ENCODE measurements around the gene DMXL1. TPM values are rescaled to one million over a fixed set of nuclear protein-coding genes. Genes with fewer than 3 reads are reported as not detected.
"Not testable (repeated sequence)": the region's sequence is repeated elsewhere in the genome, so short reads cannot be mapped to it uniquely, and the experiment has no call there.

Gene DMXL1
- total RNA-seq, 1 experiment from 2014 or later = 20.6 TPM

GRCh38 chr5:119123280-119123679 is 52.4 kb downstream of the DMXL1 start:
- ATAC-seq = no peak
- ChIA-PET POLR2A (ENCODE audit: unreplicated experiment) (no interaction called here), CTCF (no interaction called here)
- no peaks in the 10 kb centered on the region for H3K9me2 ChIP-seq (replicated peaks; ENCODE audit: low read length)
- no peaks in the 10 kb centered on the region for H4K20me1 ChIP-seq (ENCODE audit: low read length)
- no peak for DNase-seq
- H3K4me1 ChIP-seq (ENCODE audit: insufficient read depth, low read length) = no peaks in the 10 kb centered on the region
- no peak for TF ChIP-seq CTCF (conservative IDR thresholded peaks at IDR 0.05; ENCODE audit: low read depth, low read length)
- TF ChIP-seq EZH2 (IDR thresholded peaks at IDR 0.05; ENCODE audit: low read length, unreplicated experiment) = no peak
- TF ChIP-seq EZH2phosphoT487 (IDR thresholded peaks at IDR 0.05; ENCODE audit: borderline replicate concordance, low read length) = no peak
- H3K27ac ChIP-seq (ENCODE audit: low read length) = no peak overlapping the region
- intact Hi-C loops (cut with micrococcal nuclease) = no loop called here
- BruUV-seq (replicated peaks) = no TSS peak
- H3K9me3 ChIP-seq (ENCODE audit: low read length) = no peaks in the 10 kb centered on the region
- H3K27me3 ChIP-seq (ENCODE audit: low read length) = no peaks in the 10 kb centered on the region
- no peaks in the 10 kb centered on the region for H3K79me2 ChIP-seq (ENCODE audit: low read length)
- H3K36me3 ChIP-seq (ENCODE audit: low read depth, low read length) = no peaks in the 10 kb centered on the region
- no peak overlapping the region for H3K4me2 ChIP-seq (ENCODE audit: low read length)
- H2AFZ ChIP-seq (ENCODE audit: low read length) = no peak overlapping the region
- no peak overlapping the region for H3K9ac ChIP-seq (ENCODE audit: low read length)
- no peaks in the 10 kb centered on the region for H3F3A ChIP-seq (ENCODE audit: low read length, unreplicated experiment)
- no peak overlapping the region for H3K4me3 ChIP-seq (ENCODE audit: low read length)

DNA sequence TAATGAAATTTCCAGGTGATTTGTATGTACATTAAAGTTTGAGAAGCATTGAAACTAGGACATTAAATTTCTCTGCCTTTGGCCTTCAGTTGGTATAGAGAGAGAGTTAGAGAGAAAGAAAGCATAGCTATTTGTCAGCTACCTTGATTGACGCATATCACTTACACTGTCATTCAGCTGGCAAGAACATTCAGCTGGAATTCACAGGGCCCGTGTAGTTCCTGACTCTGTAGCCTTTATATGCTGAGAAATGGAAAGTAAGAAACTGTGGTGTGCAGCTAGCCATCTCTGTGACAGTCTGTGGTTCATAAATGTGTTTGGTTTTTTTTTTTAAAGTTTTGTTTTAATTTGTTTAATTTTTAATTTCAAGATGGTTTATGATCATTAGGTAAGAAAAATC is 58.9 kb downstream of the DMXL1 start:
- Histone ChIP-seq H3K27me3 (ENCODE audit: low read length) (no peaks in the 10 kb centered on the region), H3K4me1 (ENCODE audit: insufficient read depth, low read length) (no peaks in the 10 kb centered on the region), H3K36me3 (ENCODE audit: low read depth, low read length) (no peaks in the 10 kb centered on the region), H4K20me1 (ENCODE audit: low read length) (no peaks in the 10 kb centered on the region), H3K4me2 (ENCODE audit: low read length) (no peak overlapping the region), H3K27ac (ENCODE audit: low read length) (no peak overlapping the region), H3F3A (ENCODE audit: low read length, unreplicated experiment) (no peaks in the 10 kb centered on the region), H3K79me2 (ENCODE audit: low read length) (no peaks in the 10 kb centered on the region), H3K9me3 (ENCODE audit: low read length) (no peaks in the 10 kb centered on the region), H3K9ac (ENCODE audit: low read length) (no peak overlapping the region), H2AFZ (ENCODE audit: low read length) (no peak overlapping the region), H3K4me3 (ENCODE audit: low read length) (no peak overlapping the region), H3K9me2 (replicated peaks; ENCODE audit: low read length) (no peaks in the 10 kb centered on the region)
- intact Hi-C loops (cut with micrococcal nuclease) = no loop called here
- CTCF ChIA-PET = no interaction called here
- DNase-seq (no peak), ATAC-seq (no peak)
- POLR2A ChIA-PET (ENCODE audit: unreplicated experiment) = no interaction called here
- no peak for TF ChIP-seq EZH2phosphoT487 (IDR thresholded peaks at IDR 0.05; ENCODE audit: borderline replicate concordance, low read length)
- no peak for TF ChIP-seq EZH2 (IDR thresholded peaks at IDR 0.05; ENCODE audit: low read length, unreplicated experiment)
- TF ChIP-seq CTCF (conservative IDR thresholded peaks at IDR 0.05; ENCODE audit: low read depth, low read length) = no peak
- no TSS peak for BruUV-seq (replicated peaks)

- no TSS peak for BruUV-seq (replicated peaks)
- H3K79me2 ChIP-seq (ENCODE audit: low read length) = no peaks in the 10 kb centered on the region
- no peaks in the 10 kb centered on the region; the same call in 1 of the 2 replicates for H3K36me3 ChIP-seq (ENCODE audit: low read depth, low read length)
- no peaks in the 10 kb centered on the region for H3K4me1 ChIP-seq (ENCODE audit: insufficient read depth, low read length)
- no peak overlapping the region for H3K9ac ChIP-seq (ENCODE audit: low read length)
- H2AFZ ChIP-seq (ENCODE audit: low read length) = no peak overlapping the region
- no peaks in the 10 kb centered on the region for H4K20me1 ChIP-seq (ENCODE audit: low read length)
- intact Hi-C loops (cut with micrococcal nuclease) = no loop called here
- no peak for DNase-seq
- no peaks in the 10 kb centered on the region for H3K9me2 ChIP-seq (replicated peaks; ENCODE audit: low read length)
- POLR2A ChIA-PET (ENCODE audit: unreplicated experiment) = no interaction called here
- no peaks in the 10 kb centered on the region for H3F3A ChIP-seq (ENCODE audit: low read length, unreplicated experiment)
- no peak overlapping the region for H3K27ac ChIP-seq (ENCODE audit: low read length)
- no peak for ATAC-seq
- H3K4me2 ChIP-seq (ENCODE audit: low read length) = no peak overlapping the region
- H3K9me3 ChIP-seq (ENCODE audit: low read length) = no peaks in the 10 kb centered on the region
- no peak overlapping the region for H3K4me3 ChIP-seq (ENCODE audit: low read length)
- TF ChIP-seq CTCF (conservative IDR thresholded peaks at IDR 0.05; ENCODE audit: low read depth, low read length) (no peak), EZH2 (IDR thresholded peaks at IDR 0.05; ENCODE audit: low read length, unreplicated experiment) (no peak), EZH2phosphoT487 (IDR thresholded peaks at IDR 0.05; ENCODE audit: borderline replicate concordance, low read length) (no peak)
- H3K27me3 ChIP-seq (ENCODE audit: low read length) = no peaks in the 10 kb centered on the region
- CTCF ChIA-PET = no interaction called here
These were observed 60.8 kb downstream of the DMXL1 start for GRCh38 chr5:119131530-119132304.

DNA sequence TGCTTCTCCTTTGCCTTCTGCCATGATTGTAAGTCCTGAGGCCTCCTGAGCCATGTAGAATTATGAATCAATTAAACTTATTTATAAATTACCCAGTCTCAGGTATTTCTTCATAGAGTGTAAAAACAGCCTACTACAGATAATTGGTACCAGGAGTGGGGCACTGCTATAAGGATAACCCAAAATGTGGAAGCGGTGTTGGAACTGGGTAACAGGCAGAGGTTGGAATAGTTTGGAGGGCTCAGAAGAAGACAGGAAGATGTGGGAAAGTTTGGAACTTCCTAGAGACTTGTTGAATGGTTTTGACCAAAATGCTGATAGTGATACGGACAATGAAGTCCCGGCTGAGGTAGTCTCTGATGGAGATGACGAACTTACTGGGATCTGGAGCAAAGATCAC is 64.9 kb downstream of the DMXL1 start:
- H3K27ac ChIP-seq (ENCODE audit: low read length); H4K20me1 ChIP-seq (ENCODE audit: low read length); CTCF ChIA-PET; H3K4me2 ChIP-seq (ENCODE audit: low read length); H3K9me3 ChIP-seq (ENCODE audit: low read length); H3K4me1 ChIP-seq (ENCODE audit: insufficient read depth, low read length); H3K9ac ChIP-seq (ENCODE audit: low read length); intact Hi-C loops (cut with micrococcal nuclease); ATAC-seq; POLR2A ChIA-PET (ENCODE audit: unreplicated experiment); H3K79me2 ChIP-seq (ENCODE audit: low read length); H3K27me3 ChIP-seq (ENCODE audit: low read length); H2AFZ ChIP-seq (ENCODE audit: low read length); H3K36me3 ChIP-seq (ENCODE audit: low read depth, low read length); H3K4me3 ChIP-seq (ENCODE audit: low read length); H3K9me2 ChIP-seq (replicated peaks; ENCODE audit: low read length); BruUV-seq (replicated peaks); DNase-seq; H3F3A ChIP-seq (ENCODE audit: low read length, unreplicated experiment): not testable (repeated sequence)
